ENCODE data around the gene CACYBP.
A peak's percentile ranks its signal among the peaks of the same experiment; 100 is the strongest.
"Not testable (repeated sequence)": the region's sequence is repeated elsewhere in the genome, so short reads cannot be mapped to it uniquely, and the experiment has no call there.

Gene CACYBP

GRCh38 chr1:175013445-175013844 is 13.7 kb downstream of the CACYBP start:
- no peak for DNase-seq

DNA sequence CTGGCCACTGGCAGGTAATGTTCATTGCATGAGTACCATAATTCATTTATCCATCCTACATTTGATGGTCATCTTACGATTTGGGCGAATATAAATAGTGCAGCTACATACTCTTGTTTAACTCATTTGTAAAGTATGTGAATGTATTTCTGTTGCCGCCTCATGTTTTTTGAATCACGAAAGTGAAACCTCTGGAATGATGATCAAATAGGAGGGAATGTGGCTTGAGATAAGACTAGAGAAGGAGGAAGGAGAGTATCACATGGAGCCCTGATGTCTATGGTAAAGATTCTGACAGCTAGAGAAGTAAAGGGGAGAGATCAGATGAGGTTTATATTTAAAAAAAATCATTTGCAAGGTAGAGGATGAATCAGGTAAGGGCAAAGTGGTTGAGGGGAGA is 15.5 kb downstream of the CACYBP start:
- no peak for DNase-seq

GRCh38 chr1:175019524-175019923 is 19.8 kb downstream of the CACYBP start:
- DNase-seq, result no peak

GRCh38 chr1:175023043-175023921 is 23.5 kb downstream of the CACYBP start, which contains the start of gene MRPS14:
Gene MRPS14 (minus strand): TSS chr1:175023425. CDS start chr1:175023408, 17 bp downstream.
- DNase-seq, result peak; percentile 98 to 99

GRCh38 chr1:175023922-175024242 is 24.1 kb downstream of the CACYBP start:
- DNase-seq, result not testable (repeated sequence)

GRCh38 chr1:175024773-175025172 is 25.0 kb downstream of the CACYBP start:
- no peak for DNase-seq

GRCh38 chr1:175033953-175034352 is 34.2 kb downstream of the CACYBP start:
- DNase-seq, result no peak

DNA sequence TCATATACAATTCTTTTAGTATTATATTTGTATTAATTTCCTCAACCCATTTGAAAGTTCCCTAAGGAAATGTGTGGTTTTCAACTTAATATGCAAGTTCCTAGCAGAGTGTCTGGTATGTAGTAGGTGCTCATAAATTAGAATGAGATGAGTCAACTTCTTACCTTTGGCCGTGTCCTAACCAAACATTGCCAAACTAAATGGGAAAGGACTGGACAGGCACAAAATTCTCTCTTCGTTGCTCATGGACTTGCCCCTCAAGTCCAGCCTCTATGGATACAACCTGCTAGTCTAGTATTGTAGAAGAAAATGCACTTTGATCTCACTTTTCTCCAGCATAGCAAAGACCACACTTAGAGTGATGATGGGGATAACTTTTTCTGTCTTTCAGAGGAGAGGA is 35.0 kb downstream of the CACYBP start:
- no peak for DNase-seq

DNA sequence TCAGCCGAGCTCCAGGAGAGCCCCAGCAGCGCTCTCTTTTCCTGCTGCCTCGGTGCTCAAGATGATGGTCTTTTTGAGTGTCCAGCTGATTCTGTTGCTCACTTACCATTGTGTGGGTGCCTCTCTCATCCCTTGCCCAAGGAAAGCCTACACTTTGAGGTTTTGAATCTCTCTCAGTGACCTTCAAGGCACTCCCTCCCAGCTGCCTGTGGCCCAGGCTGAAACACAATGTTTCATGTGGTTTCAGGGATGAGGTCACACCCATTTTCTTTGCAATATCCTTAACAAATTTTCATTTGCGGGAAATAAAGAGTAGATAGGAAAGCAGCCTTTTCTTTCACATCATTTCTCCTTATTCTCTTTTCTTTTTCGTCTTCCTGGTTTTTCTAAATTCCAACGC is 36.1 kb downstream of the CACYBP start:
- no peak for DNase-seq

- no peak for DNase-seq
Measured at GRCh38 chr1:175036476-175036875, 36.7 kb downstream of the CACYBP start.

DNA sequence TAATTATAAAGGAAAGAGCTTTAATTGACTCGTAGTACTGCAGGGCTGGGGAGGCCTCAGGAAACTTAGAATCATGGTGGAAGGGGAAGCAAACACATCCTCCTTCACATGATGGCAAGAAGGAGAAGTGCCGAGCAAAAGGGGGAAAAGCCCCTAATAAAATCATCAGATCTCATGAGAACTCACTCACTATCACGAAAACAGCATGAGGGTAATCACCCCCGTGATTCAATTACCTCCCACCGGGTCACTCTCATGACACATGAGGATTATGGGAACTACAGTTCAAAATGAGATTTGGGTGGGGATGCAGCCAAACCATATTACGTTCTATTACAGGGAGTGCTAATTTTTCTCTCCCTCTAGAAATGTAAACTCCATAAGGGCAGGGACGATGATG is 37.7 kb downstream of the CACYBP start:
- no peak for DNase-seq

DNA sequence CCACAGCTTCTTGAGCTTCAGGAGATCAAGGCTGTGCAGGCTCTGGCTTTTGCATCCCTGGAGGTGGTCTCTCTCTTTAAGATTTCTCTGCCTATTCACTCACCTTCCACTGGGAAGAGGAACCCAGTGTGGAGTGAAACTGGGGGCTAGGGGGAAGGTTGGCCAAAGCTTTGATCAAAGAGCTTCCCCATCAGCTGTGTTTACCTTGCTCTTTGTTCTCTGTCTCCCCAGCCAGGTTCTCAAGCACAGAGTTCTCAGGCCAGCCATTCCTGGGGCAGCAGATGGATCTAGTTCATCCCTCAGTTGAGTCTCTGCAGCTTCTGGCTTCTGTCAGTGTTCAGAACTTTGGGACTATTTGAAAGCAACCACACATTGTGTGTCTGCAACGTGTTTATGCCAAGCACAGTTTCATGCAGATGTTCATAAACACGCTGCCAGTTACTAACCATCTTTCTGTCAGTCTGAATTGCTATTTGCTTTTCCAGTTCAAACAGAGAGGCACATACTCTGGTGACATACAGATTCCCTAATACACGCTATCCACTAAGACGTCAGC is 40.7 kb downstream of the CACYBP start:
- DNase-seq, result no peak

- no peak for DNase-seq
Measured at GRCh38 chr1:175042650-175043049, 42.9 kb downstream of the CACYBP start.

- no peak for DNase-seq
Measured at GRCh38 chr1:175043824-175044223, 44.1 kb downstream of the CACYBP start.

- DNase-seq, result not testable (repeated sequence)
Measured at GRCh38 chr1:175044591-175044990, 44.8 kb downstream of the CACYBP start.

- no peak for DNase-seq
Measured at GRCh38 chr1:175045097-175045496, 45.4 kb downstream of the CACYBP start.

- DNase-seq, result no peak
Measured at GRCh38 chr1:175045519-175045918, 45.8 kb downstream of the CACYBP start.

- DNase-seq, result no peak
Measured at GRCh38 chr1:175050992-175051391, 51.2 kb downstream of the CACYBP start.

GRCh38 chr1:175054736-175055135 is 55.0 kb downstream of the CACYBP start:
- DNase-seq, result no peak
